GM12865 (cell line): ENCODE data around the gene CHRND.

Experiments
- DNase-seq: peaks from one replicate; pipeline ENCODE4 v3.0.0; 2010; ENCODE audit warnings: low read depth
- H3K4me3 ChIP-seq: 2 replicates; pipeline ENCODE4 v1.5.1; 2011; ENCODE audit warnings: mild to moderate bottlenecking, low read depth, low read length, control low read depth
- CTCF ChIP-seq: IDR thresholded peaks from 2 replicates; pipeline ENCODE4 v1.5.1; 2011; ENCODE audit warnings: low read length, control low read depth, low read depth, inconsistent platforms; ENCODE audit not compliant: insufficient read depth; ENCODE audit errors: missing control alignments

Gene CHRND

GRCh38 chr2:232506709-232507108, 19.3 kb upstream of the CHRND start:
- no peak for DNase-seq
- TF ChIP-seq CTCF = no peak

GRCh38 chr2:232508251-232508650, 17.7 kb upstream of the CHRND start:
- TF ChIP-seq CTCF = no peak
- DNase-seq = no peak
- no peak overlapping the region for H3K4me3 ChIP-seq

More at GRCh38 chr2:232506709-232507108, 19.3 kb upstream of the CHRND start:
- no peak overlapping the region for H3K4me3 ChIP-seq

GRCh38 chr2:232511336-232511890, 14.5 kb upstream of the CHRND start:
- no peak for DNase-seq
- TF ChIP-seq CTCF = no peak
- H3K4me3 ChIP-seq = no peak overlapping the region

GRCh38 chr2:232512602-232513001, 13.4 kb upstream of the CHRND start:
- no peak for DNase-seq
- no peak overlapping the region for H3K4me3 ChIP-seq
- no peak for TF ChIP-seq CTCF

- H3K4me3 ChIP-seq = no peak overlapping the region
- TF ChIP-seq CTCF = no peak
- DNase-seq = no peak
Observed at GRCh38 chr2:232513353-232513752, 12.6 kb upstream of the CHRND start.

GRCh38 chr2:232515639-232516038, 10.3 kb upstream of the CHRND start:
- no peak for TF ChIP-seq CTCF
- no peak overlapping the region for H3K4me3 ChIP-seq
- DNase-seq = no peak

- no peak for DNase-seq
- no peak overlapping the region for H3K4me3 ChIP-seq
- no peak for TF ChIP-seq CTCF
Observed at GRCh38 chr2:232516551-232516950, 9.4 kb upstream of the CHRND start.
